Epidermal melanocyte (primary cell): ENCODE data around the gene LAPTM5.
A peak's percentile ranks its signal among the peaks of the same experiment; 100 is the strongest.

ENCODE experiments used
- DNase-seq: peaks from one replicate; pipeline ENCODE4 v3.0.0; 2011; ENCODE audit warnings: low spot score; ENCODE audit not compliant: insufficient read length

Gene LAPTM5

GRCh38 chr1:30718636-30719405 lies 38.8 kb downstream of the LAPTM5 start:
- DNase-seq: peak; percentile 68

- peak; percentile 70 for DNase-seq
Measured at GRCh38 chr1:30718091-30718635, 39.4 kb downstream of the LAPTM5 start.

- no peak for DNase-seq
Measured at GRCh38 chr1:30716646-30717045, 40.9 kb downstream of the LAPTM5 start.

DNA sequence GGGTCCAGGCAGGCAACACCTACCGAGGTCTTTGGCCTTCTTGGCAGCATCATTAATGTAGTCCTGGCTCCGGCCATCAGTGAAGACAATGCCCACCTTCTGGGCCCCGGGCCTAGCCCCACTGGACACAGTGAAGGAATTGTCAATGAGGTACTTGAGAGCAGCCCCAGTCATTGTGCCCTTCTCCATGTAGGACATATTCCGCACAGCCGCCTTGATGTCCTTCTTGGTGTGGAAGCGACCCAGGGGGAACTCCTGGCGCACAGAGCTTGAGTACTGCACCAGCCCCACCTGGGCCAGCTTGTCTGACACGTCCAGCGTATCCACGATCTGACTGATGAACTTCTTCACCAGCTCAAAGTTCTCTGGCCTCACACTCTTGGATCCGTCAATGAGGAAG lies 41.7 kb downstream of the LAPTM5 start:
- DNase-seq: no peak

GRCh38 chr1:30715216-30715615 lies 42.4 kb downstream of the LAPTM5 start:
- DNase-seq: no peak

GRCh38 chr1:30714536-30715090 lies 43.0 kb downstream of the LAPTM5 start:
- DNase-seq: no peak

DNA sequence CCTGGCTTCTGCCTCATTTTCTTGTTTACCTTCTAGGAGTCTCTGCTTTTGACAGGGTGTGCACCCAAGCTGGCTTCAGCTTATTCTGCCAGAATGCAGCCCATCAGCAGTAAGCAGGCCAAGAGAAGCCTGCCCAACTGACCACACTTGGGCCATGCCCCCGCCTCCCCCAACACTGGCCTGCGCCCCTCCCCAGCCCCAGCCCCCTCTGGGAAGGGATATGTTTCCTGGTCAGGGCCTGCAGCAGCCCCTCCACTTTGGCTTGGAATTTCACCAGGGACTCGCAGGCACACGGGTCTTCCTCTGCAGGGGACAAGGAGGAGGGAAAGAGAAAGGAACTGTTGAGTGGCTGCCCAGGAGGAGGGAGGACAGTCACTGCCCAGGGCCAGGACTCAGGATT lies 43.5 kb downstream of the LAPTM5 start:
- DNase-seq: no peak

GRCh38 chr1:30713311-30713710 lies 44.3 kb downstream of the LAPTM5 start:
- no peak for DNase-seq

- DNase-seq: no peak
Measured at GRCh38 chr1:30712583-30712982, 45.0 kb downstream of the LAPTM5 start.

GRCh38 chr1:30710407-30710806 lies 47.2 kb downstream of the LAPTM5 start:
- no peak for DNase-seq

DNA sequence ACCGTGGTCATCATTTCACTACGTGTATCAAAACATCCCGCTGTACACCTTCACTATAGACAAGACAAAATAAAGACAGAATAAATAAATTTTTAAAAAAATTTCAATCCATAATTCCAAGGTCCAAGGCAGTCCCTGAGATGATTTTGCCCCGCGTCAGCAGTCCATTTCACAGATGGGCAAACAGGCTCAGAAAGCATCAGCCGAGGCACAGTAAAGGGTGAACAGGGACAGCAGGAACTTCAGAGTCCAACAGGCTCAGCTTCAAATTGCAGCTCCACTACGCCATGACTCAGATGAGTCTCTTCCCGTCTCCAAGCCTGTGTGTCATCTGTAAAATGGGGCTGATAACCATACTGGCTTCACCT lies 49.2 kb downstream of the LAPTM5 start:
- no peak for DNase-seq

DNA sequence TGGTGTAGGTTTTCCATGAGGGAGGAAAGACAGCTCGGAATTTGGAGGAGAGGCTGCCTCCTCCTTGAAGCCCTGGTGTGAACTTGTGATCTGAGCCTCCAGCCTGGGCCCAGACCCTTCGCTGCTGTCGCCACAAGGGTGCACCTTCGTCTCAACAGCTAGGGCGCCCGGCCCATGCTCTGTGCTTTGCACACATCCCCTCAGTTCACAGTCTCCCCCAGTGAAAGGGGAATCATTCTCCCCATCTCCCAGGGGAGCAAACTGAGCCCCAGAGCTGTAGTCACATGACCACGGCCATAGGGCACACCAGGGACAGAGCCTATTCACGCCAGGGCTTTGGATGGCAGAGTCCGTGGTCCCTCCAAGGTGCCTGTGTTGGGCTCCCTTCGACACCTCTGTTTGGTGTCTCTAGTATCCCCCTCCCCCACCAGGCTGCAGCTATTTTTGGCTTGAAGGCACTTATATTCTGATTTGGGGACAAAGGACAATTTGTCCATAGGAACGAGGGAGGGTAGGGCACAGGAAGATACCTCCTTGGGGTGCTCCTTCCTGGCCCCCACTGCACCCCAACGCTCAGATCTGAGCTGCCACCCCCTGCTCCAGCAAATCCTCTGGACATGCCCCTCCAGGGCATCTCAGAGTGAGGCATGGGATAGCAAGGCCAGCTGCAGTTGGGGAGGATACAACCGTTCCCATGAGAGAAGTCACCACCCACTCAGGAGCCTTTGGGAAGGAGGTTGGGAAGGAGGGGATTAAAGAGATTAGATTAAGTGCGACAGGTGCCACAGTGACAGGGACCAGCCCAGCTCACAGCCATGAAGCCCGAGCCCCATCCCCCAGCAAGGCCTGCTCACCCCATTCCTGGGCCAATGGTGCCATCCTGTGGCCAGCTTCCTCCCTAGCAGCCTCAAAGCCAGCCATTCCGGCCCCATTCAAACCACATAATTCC lies 49.9 kb downstream of the LAPTM5 start:
- DNase-seq: peak; percentile 81

- DNase-seq: no peak
Measured at GRCh38 chr1:30706528-30706927, 51.0 kb downstream of the LAPTM5 start.

- DNase-seq: no peak
Measured at GRCh38 chr1:30705698-30706097, 51.9 kb downstream of the LAPTM5 start.

DNA sequence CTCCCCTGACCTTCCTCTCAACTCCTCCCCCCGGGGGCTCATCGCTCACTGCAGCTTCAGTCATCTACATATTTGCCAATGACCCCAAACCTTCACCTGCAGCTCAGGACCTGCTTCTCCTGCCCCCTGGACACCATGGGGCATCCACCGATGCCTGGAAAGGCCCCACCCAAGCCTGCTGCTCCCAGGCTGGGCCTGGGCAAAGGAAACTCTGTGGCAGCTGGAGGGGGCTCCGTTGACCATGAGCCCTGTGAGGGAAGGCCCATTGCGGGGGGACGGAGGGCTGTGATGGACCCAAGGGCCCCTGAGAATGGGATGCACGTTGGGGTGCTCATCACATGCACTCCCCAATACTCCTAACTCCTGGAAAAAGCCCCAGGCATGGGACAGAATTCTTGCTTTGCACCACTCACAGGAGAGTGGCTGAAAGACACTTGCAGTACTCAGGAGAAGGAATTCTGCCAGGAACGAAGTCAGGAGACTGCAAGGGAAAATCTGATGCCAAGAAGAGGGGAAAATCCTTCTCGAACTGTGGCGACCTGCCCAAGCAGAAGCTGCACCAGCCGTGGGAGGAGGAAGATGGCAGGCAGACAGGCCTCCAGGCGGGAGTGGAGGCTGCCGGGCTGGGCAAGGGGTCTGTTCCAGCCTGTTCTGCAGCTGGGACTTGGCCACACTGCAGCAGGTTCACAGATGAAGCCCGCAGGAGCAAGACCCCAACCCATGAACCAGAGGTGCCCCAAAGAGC lies 52.6 kb downstream of the LAPTM5 start:
- DNase-seq: no peak

GRCh38 chr1:30704271-30704670 lies 53.3 kb downstream of the LAPTM5 start:
- no peak for DNase-seq

DNA sequence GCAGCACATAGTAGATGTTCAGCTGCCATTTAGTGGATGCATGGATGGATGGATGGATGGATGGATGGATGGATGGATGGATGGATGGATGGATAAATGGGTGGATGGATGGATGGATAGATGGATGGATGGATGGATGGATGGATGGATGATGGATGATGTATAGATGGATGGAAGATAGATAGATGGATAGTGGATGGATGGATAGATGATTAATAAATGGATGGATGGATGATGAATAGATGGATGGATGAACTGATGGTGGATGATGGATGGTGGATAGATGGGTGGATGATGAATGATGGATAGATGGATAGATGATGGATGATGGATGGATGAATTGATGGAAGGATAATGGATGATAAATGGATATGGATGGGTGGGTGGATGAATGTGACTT lies 54.8 kb downstream of the LAPTM5 start:
- no peak for DNase-seq

GRCh38 chr1:30701258-30701633 lies 56.3 kb downstream of the LAPTM5 start:
- no peak for DNase-seq

DNA sequence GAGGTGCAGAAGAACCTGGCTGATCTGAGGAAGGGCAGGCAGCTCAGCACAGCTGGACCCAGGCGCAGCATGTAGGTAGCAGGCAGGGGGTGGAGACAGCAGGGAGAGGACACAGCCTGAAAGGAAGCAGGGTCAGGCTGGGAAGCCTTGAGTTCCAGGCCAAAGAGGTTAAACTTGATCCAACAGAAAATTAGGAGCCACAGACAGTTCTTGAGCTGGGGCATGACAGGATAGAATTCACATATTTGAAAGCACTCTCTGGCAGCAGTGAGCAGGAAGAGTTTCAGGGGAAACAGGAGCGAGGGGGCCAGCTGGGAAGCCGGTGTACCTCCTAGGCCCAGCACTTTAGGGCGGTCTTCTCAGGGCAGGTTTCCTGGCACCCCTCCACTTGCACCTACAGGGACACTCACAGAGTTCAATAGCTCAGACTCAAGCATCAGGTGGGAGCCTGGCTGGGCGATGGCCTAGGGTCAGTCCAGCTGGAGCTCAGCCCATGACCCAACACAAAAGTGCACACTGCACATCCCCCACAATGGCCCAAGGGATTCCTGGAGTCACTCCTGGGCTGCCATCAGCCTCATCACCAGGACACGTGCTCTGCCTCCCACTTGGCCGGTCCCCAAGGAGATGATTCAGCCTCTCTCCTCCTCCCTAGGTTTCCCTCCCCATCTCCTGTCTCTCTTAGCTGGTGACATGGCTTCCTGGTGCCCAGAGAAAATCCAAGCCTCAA lies 56.9 kb downstream of the LAPTM5 start:
- DNase-seq: no peak

DNA sequence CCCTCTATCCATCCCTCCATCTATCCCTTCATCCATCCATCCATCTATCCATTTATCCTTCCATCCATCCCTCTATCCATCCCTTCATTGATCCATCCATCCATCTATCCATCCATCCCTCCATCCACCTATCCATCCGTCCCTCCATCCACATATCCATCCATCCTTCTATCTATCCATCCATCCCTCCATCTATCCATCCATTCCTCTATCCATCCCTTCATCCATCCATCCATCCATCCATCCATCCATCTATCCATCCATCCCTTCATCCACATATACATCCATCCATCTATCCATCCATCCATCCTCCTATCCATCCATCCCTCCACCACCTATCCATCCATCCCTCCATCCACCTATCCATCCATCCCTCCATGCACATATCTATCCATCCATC lies 57.8 kb downstream of the LAPTM5 start:
- no peak for DNase-seq
